WTC11 (cell line): ENCODE measurements around the gene ANKRD11. TPM values are rescaled to one million over a fixed set of nuclear protein-coding genes. Genes with fewer than 3 reads are reported as not detected.

Experiments
- ATAC-seq: fragments of 200-7000 bp; cut with Tn5 transposase; 2 replicates; pipeline ENCODE4 v1.10.0; 2021; ENCODE audit warnings: mild to moderate bottlenecking, moderate library complexity
- CTCF ChIA-PET: fragments of 300-600 bp; sonication (Branson Sonifier 250); formaldehyde crosslinking; loops from one replicate; lab custom pipeline; 2021; ENCODE audit warnings: antibody characterized with exemption; lab: Charles Lee
- POLR2A ChIA-PET: fragments of 350-600 bp; sonication (Branson Sonifier 250); formaldehyde crosslinking; loops from one replicate; lab custom pipeline; 2021; ENCODE audit warnings: antibody characterized with exemption; lab: Charles Lee
- DNase-seq: peaks from one replicate; pipeline ENCODE4 v3.0.0; 2021; ENCODE audit warnings: low spot score
- H3K27ac Mint-ChIP-seq: 2 replicates; pipeline ENCODE4 v1.8.0; 2021; ENCODE audit warnings: mixed read lengths
- H3K27me3 Mint-ChIP-seq: 2 replicates; pipeline ENCODE4 v1.8.0; 2021; ENCODE audit warnings: low read depth, mild to moderate bottlenecking, moderate library complexity, mixed read lengths
- H3K36me3 Mint-ChIP-seq: 2 replicates; pipeline ENCODE4 v1.8.0; 2021; ENCODE audit warnings: mixed read lengths
- H3K4me1 Mint-ChIP-seq: 2 replicates; pipeline ENCODE4 v1.8.0; 2022; ENCODE audit warnings: mixed read lengths
- H3K4me3 Mint-ChIP-seq: 2 replicates; pipeline ENCODE4 v1.8.0; 2021; ENCODE audit warnings: mild to moderate bottlenecking, moderate library complexity, mixed read lengths
- H3K9me3 Mint-ChIP-seq: 2 replicates; pipeline ENCODE4 v1.8.0; 2021; ENCODE audit warnings: mixed read lengths
- AR ChIP-seq: fragments of 250-450 bp; sonication (Bioruptor Pico); IDR thresholded peaks from 2 replicates; pipeline ENCODE4 v1.9.0; 2021; ENCODE audit warnings: mild to moderate bottlenecking
- FOXJ3 ChIP-seq: sonication (generic); formaldehyde crosslinking; IDR thresholded peaks from 2 replicates; pipeline ENCODE4 v1.9.0; 2021; ENCODE audit warnings: missing genetic modification reagents, mild to moderate bottlenecking, borderline replicate concordance
- FOXP1 ChIP-seq: sonication (generic); formaldehyde crosslinking; IDR thresholded peaks from 2 replicates; pipeline ENCODE4 v1.8.0; 2022; ENCODE audit warnings: missing genetic modification reagents, mild to moderate bottlenecking, moderate library complexity, borderline replicate concordance
- GRHL2 ChIP-seq: fragments of 250-450 bp; sonication (Bioruptor Pico); IDR thresholded peaks from 2 replicates; pipeline ENCODE4 v1.8.0; 2022; ENCODE audit warnings: mild to moderate bottlenecking, moderate library complexity; ENCODE audit not compliant: insufficient replicate concordance, severe bottlenecking
- JAZF1 ChIP-seq: fragments of 250-450 bp; sonication (Bioruptor Pico); IDR thresholded peaks from 2 replicates; pipeline ENCODE4 v1.9.0; 2021; ENCODE audit warnings: moderate library complexity, mild to moderate bottlenecking, inconsistent platforms
- NFE2L1 ChIP-seq: sonication (generic); formaldehyde crosslinking; IDR thresholded peaks from 2 replicates; pipeline ENCODE4 v1.8.1; 2023; ENCODE audit warnings: missing genetic modification reagents
- OVOL2 ChIP-seq: fragments of 250-450 bp; sonication (Bioruptor Pico); IDR thresholded peaks from 2 replicates; pipeline ENCODE4 v1.9.0; 2021; ENCODE audit warnings: mild to moderate bottlenecking, borderline replicate concordance
- RORB ChIP-seq: fragments of 250-450 bp; sonication (Bioruptor Pico); IDR thresholded peaks from 2 replicates; pipeline ENCODE4 v1.9.0; 2021; ENCODE audit warnings: mild to moderate bottlenecking
- TP53 ChIP-seq: sonication (generic); formaldehyde crosslinking; IDR thresholded peaks from 2 replicates; pipeline ENCODE4 v1.8.1; 2023; ENCODE audit warnings: mild to moderate bottlenecking, missing genetic modification reagents
- ZNF138 ChIP-seq: sonication (generic); formaldehyde crosslinking; conservative IDR thresholded peaks from 2 replicates; pipeline ENCODE4 v1.8.1; 2022; ENCODE audit warnings: mild to moderate bottlenecking, moderate library complexity, missing genetic modification reagents
- ZNF232 ChIP-seq: sonication (generic); formaldehyde crosslinking; IDR thresholded peaks from 2 replicates; pipeline ENCODE4 v1.8.0; 2022; ENCODE audit warnings: mild to moderate bottlenecking, missing genetic modification reagents
- ZNF423 ChIP-seq: fragments of 250-450 bp; sonication (Bioruptor Pico); IDR thresholded peaks from 2 replicates; pipeline ENCODE4 v2.1.2; 2022; ENCODE audit warnings: mild to moderate bottlenecking, moderate library complexity
- ZNF671 ChIP-seq: fragments of 250-450 bp; sonication (Bioruptor Pico); IDR thresholded peaks from 2 replicates; pipeline ENCODE4 v1.8.0; 2021; ENCODE audit warnings: mild to moderate bottlenecking
- total RNA-seq: library from RNA; stranded (reverse); gene quantifications from 3 replicates; pipeline ENCODE4 v1.2.3, GENCODE V29; 2021
- TF ChIP-seq, protein P1 (sequence below): sonication (generic); formaldehyde crosslinking; IDR thresholded peaks from 2 replicates; pipeline ENCODE4 v1.8.1; 2023; ENCODE audit warnings: mild to moderate bottlenecking, moderate library complexity, missing genetic modification reagents
- TF ChIP-seq, protein P2 (sequence below): sonication (generic); formaldehyde crosslinking; IDR thresholded peaks from 2 replicates; pipeline ENCODE4 v1.8.1; 2023; ENCODE audit warnings: mild to moderate bottlenecking, missing genetic modification reagents, borderline replicate concordance
- TF ChIP-seq, protein P3 (sequence below): fragments of 250-450 bp; sonication (Bioruptor Pico); IDR thresholded peaks from 2 replicates; pipeline ENCODE4 v1.8.0; 2021; ENCODE audit warnings: mild to moderate bottlenecking
- TF ChIP-seq, protein P4 (sequence below): sonication (generic); formaldehyde crosslinking; IDR thresholded peaks from 2 replicates; pipeline ENCODE4 v1.8.0; 2023; ENCODE audit warnings: missing genetic modification reagents
- TF ChIP-seq, protein P5 (sequence below): sonication (generic); formaldehyde crosslinking; IDR thresholded peaks from 2 replicates; pipeline ENCODE4 v1.8.1; 2022; ENCODE audit warnings: low read depth, mild to moderate bottlenecking, moderate library complexity, missing genetic modification reagents, borderline replicate concordance

Gene ANKRD11
- total RNA-seq, 1 experiment from 2014 or later, result 184 TPM

- TF ChIP-seq, protein P1, sequence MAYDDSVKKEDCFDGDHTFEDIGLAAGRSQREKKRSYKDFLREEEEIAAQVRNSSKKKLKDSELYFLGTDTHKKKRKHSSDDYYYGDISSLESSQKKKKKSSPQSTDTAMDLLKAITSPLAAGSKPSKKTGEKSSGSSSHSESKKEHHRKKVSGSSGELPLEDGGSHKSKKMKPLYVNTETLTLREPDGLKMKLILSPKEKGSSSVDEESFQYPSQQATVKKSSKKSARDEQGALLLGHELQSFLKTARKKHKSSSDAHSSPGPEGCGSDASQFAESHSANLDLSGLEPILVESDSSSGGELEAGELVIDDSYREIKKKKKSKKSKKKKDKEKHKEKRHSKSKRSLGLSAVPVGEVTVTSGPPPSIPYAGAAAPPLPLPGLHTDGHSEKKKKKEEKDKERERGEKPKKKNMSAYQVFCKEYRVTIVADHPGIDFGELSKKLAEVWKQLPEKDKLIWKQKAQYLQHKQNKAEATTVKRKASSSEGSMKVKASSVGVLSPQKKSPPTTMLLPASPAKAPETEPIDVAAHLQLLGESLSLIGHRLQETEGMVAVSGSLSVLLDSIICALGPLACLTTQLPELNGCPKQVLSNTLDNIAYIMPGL, result no peak
- TF ChIP-seq, protein P2, sequence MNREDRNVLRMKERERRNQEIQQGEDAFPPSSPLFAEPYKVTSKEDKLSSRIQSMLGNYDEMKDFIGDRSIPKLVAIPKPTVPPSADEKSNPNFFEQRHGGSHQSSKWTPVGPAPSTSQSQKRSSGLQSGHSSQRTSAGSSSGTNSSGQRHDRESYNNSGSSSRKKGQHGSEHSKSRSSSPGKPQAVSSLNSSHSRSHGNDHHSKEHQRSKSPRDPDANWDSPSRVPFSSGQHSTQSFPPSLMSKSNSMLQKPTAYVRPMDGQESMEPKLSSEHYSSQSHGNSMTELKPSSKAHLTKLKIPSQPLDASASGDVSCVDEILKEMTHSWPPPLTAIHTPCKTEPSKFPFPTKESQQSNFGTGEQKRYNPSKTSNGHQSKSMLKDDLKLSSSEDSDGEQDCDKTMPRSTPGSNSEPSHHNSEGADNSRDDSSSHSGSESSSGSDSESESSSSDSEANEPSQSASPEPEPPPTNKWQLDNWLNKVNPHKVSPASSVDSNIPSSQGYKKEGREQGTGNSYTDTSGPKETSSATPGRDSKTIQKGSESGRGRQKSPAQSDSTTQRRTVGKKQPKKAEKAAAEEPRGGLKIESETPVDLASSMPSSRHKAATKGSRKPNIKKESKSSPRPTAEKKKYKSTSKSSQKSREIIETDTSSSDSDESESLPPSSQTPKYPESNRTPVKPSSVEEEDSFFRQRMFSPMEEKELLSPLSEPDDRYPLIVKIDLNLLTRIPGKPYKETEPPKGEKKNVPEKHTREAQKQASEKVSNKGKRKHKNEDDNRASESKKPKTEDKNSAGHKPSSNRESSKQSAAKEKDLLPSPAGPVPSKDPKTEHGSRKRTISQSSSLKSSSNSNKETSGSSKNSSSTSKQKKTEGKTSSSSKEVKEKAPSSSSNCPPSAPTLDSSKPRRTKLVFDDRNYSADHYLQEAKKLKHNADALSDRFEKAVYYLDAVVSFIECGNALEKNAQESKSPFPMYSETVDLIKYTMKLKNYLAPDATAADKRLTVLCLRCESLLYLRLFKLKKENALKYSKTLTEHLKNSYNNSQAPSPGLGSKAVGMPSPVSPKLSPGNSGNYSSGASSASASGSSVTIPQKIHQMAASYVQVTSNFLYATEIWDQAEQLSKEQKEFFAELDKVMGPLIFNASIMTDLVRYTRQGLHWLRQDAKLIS (CRISPR knock-in tag), result no peak
- TF ChIP-seq, protein P3, sequence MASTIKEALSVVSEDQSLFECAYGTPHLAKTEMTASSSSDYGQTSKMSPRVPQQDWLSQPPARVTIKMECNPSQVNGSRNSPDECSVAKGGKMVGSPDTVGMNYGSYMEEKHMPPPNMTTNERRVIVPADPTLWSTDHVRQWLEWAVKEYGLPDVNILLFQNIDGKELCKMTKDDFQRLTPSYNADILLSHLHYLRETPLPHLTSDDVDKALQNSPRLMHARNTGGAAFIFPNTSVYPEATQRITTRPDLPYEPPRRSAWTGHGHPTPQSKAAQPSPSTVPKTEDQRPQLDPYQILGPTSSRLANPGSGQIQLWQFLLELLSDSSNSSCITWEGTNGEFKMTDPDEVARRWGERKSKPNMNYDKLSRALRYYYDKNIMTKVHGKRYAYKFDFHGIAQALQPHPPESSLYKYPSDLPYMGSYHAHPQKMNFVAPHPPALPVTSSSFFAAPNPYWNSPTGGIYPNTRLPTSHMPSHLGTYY, result no peak
- TF ChIP-seq JAZF1 (CRISPR knock-in tag) (no peak), OVOL2 (CRISPR knock-in tag) (no peak), GRHL2 (CRISPR knock-in tag) (no peak), ZNF671 (no peak), NFE2L1 (CRISPR knock-in tag) (no peak), ZNF138 (CRISPR knock-in tag) (no peak), TP53 (CRISPR knock-in tag) (no peak)
Observed at GRCh38 chr16:89431630-89432029, 58.7 kb downstream of the ANKRD11 start (continued).

DNA sequence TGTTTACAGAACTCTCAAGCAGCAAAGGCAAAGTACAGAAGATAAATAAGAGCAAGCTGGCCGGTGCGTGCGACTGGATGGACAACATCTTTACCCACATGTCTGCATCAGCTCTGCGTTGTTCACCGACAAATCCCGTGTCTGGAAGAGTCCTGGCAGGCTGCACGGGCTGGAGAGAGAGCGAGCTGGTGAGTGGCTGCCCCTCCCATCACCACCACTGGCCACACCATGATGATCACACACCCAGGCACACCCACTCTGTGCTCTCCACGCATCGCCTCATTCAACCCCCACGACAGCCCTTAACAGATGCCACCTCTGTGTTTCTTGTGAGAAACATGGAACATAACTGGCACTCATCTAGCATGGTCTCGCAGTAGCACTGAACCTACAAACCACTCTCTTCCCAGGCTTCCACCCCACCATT lies 59.2 kb downstream of the ANKRD11 start:
- CTCF ChIA-PET, result interaction anchor here (0.5 kb wide), 1 partner anchor 16 kb away, joined by 4 read pairs; no protein-coding TSS in a partner anchor

DNA sequence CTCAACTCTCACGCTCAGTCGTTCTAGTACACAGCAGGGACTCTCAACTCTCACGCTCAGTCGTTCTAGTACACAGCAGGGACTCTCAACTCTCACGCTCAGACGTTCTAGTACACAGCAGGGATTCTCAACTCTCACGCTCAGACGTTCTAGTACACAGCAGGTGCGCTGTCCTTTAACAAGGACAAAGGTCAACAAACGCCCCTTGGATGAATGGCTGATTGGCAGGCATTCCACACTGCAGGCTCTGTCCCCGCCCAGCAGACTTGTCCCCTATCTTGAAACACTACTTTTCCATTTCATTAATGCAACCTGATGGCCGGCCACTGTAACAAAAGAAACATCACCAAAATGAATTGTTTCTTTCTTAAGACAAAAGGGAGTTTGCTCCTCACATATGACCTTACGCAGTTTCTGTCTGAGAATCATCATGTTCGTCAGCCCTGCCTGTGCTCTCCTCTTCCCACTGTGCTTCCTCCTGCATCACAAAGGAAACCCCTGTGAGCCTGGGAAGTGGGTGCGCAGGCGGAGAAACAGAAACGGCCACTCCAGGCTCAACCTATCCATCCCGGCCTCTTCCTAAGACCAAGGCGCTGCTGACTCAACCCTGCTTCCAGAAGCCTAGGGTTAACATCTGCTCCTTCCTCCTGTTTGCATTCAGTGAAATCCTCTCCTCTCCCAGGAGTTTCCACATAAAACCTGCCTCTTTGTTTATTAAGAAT lies 59.8 kb downstream of the ANKRD11 start:
- Mint-ChIP-seq H3K4me1 (peaks cover 32% of the 10 kb centered on the region), H3K9me3 (peaks cover 8% of the 10 kb centered on the region), H3K36me3 (peaks cover 9% of the 10 kb centered on the region), H3K4me3 (no peak overlapping the region), H3K27ac (no peak overlapping the region), H3K27me3 (no peaks in the 10 kb centered on the region)
- ATAC-seq, result peak; percentile 20; the same call in 1 of the 2 replicates
- ChIA-PET POLR2A (no interaction called here), CTCF (interaction anchor here (0.5 kb wide), 1 partner anchor 15 kb away, joined by 4 read pairs; no protein-coding TSS in a partner anchor)
- no peak for DNase-seq
- TF ChIP-seq FOXJ3 (no peak), GRHL2 (CRISPR knock-in tag) (no peak), ZNF423 (CRISPR knock-in tag) (no peak), AR (CRISPR knock-in tag) (no peak), FOXP1 (CRISPR knock-in tag) (no peak), RORB (CRISPR knock-in tag) (no peak)
- TF ChIP-seq, protein P4, sequence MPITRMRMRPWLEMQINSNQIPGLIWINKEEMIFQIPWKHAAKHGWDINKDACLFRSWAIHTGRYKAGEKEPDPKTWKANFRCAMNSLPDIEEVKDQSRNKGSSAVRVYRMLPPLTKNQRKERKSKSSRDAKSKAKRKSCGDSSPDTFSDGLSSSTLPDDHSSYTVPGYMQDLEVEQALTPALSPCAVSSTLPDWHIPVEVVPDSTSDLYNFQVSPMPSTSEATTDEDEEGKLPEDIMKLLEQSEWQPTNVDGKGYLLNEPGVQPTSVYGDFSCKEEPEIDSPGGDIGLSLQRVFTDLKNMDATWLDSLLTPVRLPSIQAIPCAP (CRISPR knock-in tag), result no peak
- TF ChIP-seq, protein P5, sequence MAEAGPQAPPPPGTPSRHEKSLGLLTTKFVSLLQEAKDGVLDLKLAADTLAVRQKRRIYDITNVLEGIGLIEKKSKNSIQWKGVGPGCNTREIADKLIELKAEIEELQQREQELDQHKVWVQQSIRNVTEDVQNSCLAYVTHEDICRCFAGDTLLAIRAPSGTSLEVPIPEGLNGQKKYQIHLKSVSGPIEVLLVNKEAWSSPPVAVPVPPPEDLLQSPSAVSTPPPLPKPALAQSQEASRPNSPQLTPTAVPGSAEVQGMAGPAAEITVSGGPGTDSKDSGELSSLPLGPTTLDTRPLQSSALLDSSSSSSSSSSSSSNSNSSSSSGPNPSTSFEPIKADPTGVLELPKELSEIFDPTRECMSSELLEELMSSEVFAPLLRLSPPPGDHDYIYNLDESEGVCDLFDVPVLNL (CRISPR knock-in tag), result no peak

More for the DNA sequence above, 59.2 kb downstream of the ANKRD11 start:
- Mint-ChIP-seq H3K9me3 (peaks cover 8% of the 10 kb centered on the region), H3K4me1 (peaks cover 26% of the 10 kb centered on the region), H3K36me3 (peaks cover 15% of the 10 kb centered on the region), H3K27me3 (no peaks in the 10 kb centered on the region), H3K4me3 (no peak overlapping the region), H3K27ac (no peak overlapping the region)
- POLR2A ChIA-PET, result no interaction called here
- DNase-seq (no peak), ATAC-seq (no peak)
- TF ChIP-seq ZNF232, result no peak
